HG03439 (cell line): ENCODE data around the gene DHRS3.
"Not testable (repeated sequence)": the region's sequence is repeated elsewhere in the genome, so short reads cannot be mapped to it uniquely, and the experiment has no call there.

Experiments used
- ATAC-seq: cut with Tn5 transposase; IDR thresholded peaks from one replicate; pipeline ENCODE4 v1.9.1; 2021; ENCODE audit warnings: mild to moderate bottlenecking, moderate library complexity; ENCODE audit not compliant: unreplicated experiment

Gene DHRS3, protein sequence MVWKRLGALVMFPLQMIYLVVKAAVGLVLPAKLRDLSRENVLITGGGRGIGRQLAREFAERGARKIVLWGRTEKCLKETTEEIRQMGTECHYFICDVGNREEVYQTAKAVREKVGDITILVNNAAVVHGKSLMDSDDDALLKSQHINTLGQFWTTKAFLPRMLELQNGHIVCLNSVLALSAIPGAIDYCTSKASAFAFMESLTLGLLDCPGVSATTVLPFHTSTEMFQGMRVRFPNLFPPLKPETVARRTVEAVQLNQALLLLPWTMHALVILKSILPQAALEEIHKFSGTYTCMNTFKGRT

DNA sequence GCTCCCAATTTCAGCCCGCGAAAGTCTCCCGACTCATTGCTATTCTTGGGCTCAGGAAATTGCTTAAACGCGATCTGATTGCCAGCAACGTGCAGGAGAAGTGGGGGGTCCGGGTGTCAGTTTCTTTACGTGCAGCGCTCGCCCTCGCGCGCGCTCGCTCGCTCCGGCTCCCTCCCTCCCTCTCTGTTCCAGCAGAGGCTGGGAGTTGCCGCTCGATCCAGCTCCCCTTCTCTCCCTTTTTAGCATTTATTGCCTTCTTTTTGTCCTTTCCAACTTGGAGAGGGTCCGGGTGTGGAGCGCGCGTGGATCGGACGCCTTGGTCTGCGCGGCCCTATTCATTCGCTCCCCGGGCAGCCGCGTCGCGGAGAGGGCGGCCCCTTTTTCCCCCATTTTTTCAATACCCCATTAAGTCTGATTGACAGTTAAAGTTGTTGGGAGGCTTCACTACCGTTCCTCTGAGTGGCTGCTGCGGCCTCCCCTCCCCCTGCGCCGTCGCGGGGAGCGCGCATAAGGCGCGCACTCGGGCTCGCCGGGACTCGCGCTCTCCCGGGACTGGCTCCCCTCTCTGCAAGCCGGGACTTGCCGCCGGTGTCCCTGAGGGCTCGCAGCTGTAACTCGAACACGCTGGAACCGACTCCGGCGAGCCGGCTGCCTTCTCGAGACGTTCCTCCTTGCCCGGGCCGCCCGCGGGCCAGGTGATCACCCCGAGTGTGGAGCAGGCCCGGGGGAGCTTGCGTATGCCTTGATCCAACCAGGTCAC, at the start of gene DHRS3:
DHRS3 (minus strand) TSS at position 310 of the 760 bp plus-strand sequence. CDS start 862 bp downstream, outside the sequence.
- peak; percentile 59 for ATAC-seq

DNA sequence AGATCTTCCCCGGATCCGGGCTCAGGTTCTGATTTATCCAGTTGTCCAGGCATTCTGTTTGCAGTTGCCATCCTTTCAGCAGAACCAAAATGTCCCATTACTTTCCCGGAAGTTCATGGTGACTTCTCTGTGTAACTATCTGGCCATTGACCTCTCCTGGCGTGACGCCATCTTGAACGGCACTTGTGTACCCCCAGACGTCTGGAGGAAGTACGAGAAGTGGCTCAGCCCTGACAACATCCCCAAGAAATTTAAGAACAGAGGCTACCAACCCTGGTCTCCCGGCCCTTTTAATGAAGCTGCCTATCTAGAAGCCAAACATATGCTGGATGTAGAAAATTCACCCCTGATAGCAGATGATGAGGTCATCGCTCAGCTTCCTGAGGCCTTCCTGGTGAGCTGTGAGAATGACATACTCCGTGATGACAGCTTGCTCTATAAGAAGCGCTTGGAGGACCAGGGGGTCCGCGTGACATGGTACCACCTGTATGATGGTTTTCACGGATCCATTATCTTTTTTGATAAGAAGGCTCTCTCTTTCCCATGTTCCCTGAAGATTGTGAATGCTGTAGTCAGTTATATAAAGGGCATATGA, 48.2 kb upstream of the DHRS3 start:
- ATAC-seq: no peak

DNA sequence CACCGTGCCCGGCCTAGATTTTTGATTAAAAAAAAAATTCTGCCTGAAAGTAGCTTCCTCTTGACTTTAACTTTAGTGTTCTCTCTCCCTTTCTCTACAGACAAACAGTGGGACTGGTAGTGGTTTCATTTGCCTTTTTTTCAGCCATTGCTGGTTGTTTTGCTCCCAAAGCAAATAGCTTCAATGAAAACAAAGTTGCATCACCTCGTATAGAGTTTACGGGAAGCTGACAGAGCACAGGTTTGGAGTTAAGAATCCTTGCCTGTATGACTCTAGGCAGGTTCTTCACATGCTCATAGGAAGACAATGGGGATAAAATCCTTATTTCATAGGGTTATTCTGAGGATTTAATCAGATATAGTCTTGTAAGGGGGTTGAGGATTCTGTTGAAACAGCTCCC, 47.5 kb upstream of the DHRS3 start:
- ATAC-seq: no peak

DNA sequence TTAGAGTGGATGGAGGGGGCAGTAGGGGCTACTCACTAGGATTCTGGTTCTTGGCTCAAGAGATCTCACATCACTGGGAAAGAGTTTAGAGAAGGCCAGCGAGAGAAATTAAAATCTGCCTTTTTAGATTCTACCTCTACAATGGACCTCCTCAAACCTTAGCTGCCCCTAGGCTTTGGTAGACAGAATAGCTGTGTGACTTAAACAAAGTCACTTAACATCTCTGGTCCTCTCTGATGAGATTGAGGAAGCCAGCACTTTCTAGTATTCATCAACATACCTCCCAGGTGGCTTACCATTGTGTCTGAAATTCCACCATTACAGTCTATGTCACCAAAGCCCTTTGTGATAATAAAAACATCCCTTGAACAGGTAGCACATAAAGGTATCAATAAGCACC, 44.5 kb upstream of the DHRS3 start:
- no peak for ATAC-seq

DNA sequence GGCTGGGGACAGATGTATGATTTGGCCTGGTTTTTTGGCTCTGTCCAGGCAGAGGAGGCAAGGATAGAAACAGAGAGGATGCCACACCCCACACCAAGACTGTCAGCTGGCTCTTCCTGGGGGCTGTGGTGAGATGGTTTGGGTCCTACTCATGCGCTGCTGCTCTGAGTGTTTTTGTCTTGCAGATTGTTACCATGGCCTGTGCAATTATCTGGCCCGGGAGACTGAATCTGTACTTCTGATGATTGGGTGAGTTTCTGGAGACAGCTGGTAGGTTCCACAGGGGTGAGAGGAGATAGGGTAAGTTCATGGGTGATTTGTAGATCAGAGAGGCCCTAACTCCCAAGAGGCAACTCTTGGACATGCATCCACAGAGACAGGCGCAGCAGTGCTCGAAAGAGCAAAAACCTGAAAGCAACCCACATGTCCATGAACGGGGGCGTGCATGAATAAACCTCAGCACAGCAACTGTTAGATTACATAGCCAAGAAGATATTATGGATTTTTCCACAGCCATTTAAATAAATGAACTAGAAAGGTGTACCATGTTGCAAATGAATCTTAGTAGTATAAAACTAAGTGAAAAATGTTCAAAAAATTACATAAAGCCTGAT, 43.7 kb upstream of the DHRS3 start:
- ATAC-seq: no peak

DNA sequence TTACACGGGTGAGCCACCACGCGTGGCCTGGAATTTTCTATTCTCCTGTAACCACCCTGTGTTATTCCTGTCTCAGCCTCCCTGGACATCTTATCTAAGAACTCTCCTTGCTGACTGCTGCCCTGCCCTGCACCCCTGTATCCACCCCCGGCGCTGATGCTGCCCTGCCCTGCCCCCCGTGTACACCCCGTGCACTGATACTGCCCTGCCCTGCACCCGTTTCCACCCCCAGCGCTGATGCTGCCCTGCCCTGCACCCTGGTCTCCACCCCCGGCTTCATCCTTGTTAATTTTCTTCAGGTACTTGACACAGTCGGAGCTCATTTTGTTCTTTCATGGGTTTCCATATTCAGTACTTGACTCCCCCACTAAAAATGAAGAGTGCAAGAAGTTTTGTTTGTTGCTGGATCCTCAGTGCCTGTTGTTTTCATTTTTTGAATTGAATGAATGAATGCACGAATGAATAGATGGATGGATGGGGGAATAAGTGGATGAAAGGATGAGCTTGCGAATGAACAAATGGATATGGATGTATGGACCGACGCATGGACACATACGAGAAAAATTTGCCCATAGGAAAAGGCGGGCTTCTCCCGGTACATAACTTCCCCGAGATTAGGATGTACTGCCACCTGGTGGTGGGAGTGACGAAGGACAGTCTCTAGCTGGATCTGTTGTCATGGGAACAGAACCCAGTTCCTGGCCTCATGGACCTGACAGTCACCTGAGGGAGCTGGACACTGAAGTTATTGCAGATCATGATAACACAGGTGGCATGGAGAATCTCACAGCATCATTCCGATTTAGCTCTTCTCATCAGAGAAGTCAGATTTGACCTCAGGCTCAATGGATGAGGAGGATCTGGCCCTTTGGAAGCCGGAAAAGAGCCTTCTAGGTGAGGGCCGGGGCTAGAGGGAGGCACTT, 40.8 kb upstream of the DHRS3 start:
- no peak for ATAC-seq

DNA sequence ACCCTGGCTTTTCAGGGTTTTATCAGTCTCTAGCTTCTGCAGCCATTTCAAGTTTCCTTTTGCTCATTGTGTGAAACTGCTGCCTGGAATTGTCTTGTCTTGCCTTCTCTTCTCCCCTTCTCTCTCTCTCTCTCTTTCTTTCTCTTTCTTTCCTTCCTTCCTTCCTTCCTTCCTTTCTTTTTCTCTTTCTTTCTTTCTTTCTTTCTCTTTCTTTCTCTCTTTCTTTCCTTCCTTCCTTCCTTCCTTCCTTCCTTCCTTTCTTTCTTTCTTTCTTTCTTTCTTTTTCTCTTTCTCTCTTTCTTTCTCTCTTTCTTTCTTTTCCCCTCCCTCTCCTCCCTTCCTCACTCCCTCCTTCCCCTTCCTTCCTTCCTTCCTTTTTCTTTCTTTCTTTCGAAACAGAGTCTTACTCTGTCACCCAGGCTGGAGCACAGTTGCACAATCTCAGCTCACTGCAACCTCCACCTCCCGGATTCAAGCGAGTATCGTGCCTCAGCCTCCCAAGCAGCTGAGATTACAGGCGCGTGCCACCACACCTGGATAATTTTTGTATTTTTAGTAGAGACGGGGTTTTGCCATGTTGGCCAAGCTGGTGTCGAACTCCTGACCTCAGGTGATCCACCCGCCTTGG, 40.0 kb upstream of the DHRS3 start:
- ATAC-seq: not testable (repeated sequence)

DNA sequence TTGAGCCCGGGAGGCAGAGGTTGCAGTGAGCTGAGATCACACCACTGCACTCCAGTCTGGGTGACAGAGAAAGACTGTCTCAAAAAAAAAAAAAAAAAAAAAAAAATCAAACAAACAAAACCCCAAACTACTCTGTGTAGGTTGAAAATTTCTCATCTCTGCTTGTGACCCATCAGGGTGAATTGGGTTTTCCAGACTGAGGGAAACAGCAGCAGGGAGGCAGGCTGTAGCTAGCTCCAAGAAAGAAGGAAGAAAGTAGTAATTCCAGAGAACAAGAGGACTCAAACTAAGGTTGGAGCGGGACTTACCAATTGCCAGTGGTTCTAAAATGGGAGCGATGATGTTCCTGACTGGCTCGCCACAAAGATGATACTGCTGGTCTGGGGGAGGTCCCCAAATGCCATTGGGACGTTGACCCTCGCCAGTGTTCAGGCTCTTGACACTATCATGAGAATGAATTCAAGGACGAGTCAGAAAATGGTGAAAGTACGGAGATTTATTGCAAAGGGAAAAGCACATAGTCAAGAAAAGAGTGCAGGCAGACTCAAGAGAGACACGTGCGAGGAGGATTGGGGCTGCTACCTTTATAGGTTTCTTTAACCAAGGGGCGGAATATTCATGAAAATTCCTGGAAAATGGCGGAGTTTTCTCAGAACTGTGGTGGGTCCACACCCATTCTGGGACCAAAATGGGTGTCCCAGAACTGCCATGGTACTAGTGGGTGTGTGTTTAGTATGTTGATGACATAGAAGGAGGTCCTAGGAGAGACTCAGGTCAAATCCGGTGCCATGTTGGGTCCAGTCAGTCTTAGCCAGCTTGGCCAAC, 39.3 kb upstream of the DHRS3 start:
- no peak for ATAC-seq

DNA sequence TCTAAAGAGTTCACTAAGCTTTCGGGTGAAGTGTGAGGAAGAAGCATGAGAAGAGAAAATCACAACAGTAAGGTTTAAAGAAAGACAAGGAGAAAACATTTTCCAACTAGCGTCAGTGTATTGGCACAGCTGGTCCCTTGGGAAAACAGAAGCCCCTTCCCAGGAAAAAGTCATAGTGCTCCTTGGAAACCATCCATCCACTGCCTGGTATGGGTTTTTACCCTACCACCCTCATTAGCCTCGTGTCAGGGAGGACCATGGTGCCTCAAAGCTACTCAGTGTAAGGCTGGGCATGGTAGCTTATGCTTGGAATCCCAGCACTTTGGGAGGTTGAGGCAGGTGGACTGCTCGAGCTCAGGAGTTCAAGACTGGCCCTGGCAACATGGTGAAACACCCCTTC, 38.6 kb upstream of the DHRS3 start:
- ATAC-seq: no peak

DNA sequence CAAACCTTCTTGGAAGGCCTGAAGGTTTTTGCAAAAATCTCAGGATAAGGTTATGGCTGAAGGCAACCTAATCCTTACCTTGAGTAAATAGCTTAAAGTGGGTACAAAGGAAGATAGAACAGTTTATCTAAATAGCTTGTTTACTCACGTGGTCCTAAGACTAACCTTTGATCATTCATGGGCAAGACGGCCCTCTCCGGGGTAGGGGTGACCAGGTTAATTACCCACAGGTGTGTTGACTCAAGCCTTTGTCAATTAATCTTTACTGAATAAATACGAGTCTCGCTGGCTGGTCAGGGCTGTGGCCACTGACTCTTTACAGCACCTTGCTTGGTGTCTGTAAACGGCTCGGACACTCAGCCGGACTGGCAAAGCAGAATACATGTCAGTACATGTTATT, 36.6 kb upstream of the DHRS3 start:
- no peak for ATAC-seq

DNA sequence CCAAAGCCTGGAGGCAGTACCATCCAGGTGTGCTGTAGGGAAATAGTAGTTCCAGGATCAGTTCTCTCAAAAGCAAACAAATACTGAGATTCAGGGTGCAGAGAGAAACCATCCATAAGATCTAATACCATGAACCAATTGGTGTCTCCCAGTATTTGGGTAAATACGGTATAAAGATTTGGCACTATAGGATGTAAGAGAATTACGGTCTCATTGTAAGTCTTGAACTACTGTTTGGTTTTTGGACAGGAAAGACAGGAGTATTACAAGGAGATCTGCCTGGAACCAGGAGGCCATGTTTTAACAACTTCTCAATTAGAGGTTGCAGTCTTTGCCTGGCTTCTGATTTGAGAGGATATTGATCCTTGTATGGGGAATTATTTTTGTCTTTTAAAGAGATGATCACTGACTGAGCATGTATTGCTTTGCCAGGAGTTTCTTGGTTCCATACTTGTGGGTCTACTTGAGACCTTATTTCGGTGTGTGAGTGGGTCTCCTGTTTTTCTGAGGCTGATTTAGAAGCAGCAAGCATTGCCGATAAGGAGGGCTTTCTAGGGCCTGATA, 36.1 kb upstream of the DHRS3 start:
- no peak for ATAC-seq

DNA sequence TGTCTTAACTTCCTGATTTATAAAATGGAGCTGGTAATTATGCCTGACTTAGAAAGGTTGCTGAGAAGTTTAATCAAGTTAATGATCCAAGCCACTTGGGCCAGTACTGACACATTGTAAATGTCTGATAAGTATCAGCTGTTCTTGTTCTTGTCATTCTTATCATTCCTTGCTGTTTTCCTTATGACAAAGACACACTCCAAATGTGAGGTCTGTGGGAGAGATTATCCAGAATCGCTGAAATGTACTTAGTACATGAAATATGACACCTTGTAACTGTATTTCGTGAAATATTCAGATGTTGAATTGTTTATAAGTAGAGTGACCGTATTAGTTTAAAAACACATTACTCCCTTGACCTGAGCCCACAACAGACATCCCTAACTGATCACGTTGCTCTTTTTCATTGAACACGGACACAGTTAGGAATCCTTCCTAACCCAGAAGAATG, 32.0 kb upstream of the DHRS3 start:
- ATAC-seq: no peak

DNA sequence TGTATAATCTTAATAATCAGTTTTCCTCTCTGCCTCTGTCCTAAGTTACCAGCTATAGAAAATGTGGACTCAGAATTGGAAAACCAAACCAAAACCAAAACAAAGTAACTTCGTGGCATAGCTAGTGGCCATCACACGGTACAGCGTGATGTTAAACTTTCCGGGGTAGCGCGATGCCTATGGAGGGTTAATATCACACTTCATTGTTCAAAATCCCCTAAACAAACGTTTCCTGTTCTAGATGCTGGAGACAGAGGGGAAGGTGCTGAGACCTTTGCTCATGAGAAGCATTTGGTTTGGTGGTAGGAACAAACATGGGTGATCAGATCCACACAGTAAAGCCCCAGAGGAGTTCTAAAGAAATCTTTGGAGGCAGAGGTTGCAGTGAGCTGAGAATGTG, 30.7 kb upstream of the DHRS3 start:
- no peak for ATAC-seq

DNA sequence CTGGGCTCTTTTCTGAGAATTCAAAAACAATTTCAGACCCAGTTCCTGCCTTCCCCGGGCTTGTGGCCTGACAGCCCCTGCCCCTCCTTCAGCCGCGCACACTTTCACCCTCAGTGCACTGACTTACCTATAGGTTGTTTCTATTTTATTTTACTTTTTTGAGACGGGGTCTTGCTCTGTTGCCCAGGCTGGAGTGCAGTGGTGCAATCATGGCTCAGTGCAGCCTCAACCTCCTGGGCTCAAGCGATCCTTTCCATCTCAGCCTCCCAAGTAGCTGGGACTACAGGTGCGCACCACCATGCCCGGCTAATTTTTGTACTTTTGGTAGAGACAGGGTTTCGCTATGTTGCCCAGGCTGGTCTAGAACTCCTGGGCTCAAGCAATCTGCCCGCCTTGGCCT, 27.4 kb upstream of the DHRS3 start:
- ATAC-seq: not testable (repeated sequence)

DNA sequence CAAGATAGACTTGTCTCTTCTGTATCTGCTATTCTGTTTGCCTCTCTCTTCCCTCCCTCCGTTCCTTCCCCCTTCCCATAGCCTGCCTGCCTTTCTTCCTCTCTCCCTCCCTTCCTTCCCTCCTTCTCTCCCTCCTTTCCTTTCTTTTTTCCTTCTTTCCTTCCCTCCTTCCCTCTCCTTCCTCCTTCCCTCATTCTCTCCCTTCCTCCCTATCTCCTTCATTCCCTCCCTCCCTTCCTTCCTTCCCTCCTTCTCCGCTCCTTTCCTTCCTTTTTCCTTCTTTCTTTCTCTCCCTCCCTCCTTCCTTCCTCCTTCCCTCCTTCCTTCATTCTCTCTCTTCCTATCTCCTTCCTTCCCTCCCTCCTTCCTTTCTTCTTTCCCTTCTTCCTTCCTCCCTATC, 26.8 kb upstream of the DHRS3 start:
- no peak for ATAC-seq

DNA sequence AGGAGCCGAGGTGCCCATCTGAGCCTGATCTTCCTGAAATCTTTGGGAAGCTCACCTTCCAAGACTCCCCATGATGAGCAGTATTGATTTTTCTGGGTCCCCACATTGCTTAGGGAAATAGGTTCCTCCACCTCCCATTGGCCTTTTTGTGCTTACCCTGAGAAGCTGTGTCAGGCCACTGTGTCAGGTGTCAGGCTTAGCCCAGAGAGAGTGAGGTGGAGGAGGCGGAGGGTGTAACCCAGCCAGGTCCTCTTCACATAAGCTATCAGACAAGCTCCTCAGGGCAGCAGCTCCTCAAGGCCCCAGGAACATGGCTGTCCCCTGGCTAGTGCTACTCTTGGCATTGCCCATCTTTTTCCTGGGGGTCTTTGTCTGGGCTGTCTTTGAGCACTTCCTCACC, 26.2 kb upstream of the DHRS3 start:
- ATAC-seq: no peak

DNA sequence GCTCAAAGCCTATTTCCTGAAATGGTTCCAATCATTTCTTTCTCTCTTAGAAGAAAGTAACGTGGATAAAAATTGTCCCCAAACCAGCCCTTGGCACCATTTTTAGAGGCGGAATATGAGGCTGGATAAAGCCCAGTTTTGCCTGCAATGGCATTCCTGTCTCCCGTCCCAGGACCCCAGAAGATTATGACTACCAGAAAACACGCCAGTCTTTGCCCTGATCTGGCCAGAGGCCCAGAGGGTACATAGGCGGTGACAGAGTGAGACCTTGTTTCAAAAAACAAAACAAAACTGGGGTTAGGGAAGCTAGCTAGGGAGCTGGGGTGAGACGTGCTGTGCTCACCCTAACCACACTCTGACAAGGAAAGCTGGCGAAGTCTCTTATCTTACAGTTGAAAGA, 25.8 kb upstream of the DHRS3 start, which contains the start of gene AADACL4:
AADACL4 (plus strand) TSS at position 301 of the 400 bp plus-strand sequence. CDS start 462 bp downstream, outside the sequence.
- ATAC-seq: no peak

DNA sequence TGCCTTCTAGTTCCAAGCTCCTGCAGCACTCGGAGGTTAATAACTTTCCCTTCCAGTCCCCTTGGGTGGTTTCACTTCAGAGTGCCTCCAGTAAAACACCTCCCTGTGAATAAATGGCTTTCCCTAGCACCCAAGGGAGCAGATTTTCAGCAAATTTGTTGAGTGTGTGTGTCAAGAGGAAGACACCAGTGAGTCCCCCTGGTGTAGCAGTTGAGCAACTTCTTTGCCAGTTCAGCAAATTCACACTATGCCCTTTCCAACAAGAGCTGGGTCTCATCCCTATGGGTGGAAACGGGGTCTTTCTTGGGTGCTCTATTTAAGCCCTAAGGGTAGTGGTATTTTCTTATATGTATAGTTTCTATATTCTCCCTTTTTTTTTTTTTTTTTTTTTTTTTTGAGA, 25.1 kb upstream of the DHRS3 start:
- no peak for ATAC-seq

DNA sequence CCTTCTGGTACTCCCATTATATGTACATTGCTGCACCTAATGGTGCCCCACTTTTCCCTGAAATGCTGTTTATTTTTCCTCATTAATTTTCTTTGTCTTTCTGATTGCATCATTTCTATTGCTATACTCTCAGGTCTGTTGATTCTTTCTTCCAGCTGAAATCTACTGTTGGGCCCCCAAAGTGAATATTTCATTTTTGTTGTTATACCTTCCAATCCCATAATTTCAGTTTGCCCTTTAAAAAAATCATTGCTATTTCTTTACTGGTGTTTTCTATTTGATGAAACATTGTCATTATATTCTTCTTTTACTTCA, 22.9 kb upstream of the DHRS3 start:
- ATAC-seq: no peak
